NCI-H510A (cell line): ENCODE data around the gene SUN2.

Source experiments
- DNase-seq: peaks from one replicate; lab custom pipeline; 2025; lab: John Stamatoyannopoulos, UW

SUN2 gene

GRCh38 chr22:38776086-38776485 is 20.3 kb upstream of the SUN2 start:
- no peak for DNase-seq

- DNase-seq, result no peak
Observed at GRCh38 chr22:38775656-38776055, 19.9 kb upstream of the SUN2 start.

DNA sequence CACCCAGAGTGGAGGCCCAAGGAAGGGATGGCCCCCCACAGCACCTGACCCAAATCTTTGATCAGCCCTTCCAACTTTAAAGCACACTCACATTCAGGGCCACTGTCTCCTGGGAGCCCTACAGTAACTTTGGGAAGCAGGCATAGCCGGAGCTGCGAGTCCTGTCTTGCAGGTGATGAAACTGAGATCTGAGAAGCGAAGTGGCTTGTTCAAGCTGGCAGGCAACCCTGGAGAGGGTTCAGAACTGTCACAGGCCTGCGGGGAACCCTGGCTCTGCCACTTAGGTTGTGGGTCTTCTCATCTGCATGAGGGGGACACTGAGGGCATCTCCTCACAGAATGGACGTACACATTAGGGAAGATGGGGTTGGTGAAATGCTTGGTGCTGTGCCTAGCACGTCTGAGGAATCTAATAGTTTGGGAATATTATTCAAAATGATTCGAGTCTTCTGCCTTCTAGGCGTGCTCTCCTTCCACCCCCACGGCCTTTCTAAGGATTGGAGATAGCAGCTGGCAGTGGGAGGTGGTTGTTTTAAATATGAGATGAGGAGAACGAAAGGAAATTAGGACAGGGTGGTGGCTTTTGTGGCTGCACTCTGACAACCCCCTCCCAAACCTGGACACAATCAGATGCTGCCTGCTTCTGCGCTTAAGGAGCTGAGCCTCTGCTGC is 18.8 kb upstream of the SUN2 start:
- no peak for DNase-seq

DNA sequence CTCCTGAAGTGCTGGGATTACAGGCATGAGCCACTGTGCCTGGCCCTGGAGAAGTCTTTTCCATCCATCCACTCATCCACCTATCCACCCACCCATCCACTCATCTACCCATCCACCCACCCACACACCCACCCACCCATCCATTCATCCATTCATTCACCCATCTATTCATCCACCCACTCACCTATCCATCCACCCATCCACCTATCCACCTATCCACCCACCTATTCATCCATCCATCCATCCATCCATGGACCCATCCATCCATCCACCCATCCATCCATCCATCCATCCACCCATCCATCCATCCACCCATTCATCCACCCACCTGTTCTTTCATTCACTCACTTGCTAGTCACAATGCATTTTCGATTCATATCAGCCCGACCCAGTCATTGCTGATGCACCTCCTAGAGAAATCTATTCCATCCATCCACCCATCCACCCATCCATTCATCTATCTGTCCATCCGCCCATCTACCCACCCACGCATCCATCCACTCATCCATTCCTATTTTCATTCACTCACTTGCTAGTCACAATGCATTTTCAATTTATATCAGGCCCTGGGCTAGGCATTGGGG is 17.7 kb upstream of the SUN2 start:
- no peak for DNase-seq

DNA sequence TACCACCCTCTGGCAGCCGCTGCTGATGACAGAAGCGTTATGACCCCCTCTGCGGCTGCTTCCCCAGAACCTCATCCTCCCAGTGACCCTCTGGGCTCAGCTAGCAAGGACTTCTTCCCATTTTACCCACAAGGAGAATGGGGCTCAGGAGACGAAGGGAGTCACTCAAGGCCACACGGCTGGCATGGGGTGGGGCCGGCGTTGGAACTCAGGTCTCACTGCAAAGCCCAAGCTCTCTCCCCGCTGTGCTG is 16.8 kb upstream of the SUN2 start:
- DNase-seq, result no peak

DNA sequence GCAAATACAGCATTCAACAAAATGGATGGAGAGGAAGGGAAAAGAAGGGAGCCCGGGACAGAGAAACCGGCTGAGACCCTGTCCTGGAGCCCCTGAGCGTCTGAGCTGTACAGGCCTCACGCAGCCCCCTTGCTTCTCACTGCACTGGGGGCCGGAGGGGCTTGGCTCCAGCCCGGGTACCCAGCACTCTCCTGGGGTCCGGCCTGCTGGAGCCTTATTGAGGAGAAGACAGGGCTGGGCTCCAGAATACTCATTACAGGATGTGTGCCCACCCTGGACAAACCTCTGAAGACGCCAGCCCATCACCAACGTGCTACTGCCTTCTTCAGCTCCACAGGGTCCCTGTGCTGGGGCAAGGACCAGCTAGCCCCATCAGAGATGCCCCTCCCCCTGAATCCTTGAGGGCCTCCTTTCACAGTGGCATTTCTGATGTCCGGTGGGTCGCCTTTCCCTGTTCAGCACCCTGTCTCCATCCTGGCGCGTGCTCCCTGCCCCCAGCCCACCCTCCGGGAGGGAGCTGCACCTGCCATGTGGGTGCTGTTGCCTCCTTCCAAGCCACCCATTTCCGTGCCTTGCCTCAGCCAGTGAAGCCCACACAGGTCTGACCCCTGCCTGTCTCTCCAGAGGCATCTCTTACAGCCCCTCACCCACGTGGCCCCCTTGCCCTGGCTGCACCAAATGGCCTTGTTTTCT is 14.6 kb upstream of the SUN2 start:
- DNase-seq, result no peak

DNA sequence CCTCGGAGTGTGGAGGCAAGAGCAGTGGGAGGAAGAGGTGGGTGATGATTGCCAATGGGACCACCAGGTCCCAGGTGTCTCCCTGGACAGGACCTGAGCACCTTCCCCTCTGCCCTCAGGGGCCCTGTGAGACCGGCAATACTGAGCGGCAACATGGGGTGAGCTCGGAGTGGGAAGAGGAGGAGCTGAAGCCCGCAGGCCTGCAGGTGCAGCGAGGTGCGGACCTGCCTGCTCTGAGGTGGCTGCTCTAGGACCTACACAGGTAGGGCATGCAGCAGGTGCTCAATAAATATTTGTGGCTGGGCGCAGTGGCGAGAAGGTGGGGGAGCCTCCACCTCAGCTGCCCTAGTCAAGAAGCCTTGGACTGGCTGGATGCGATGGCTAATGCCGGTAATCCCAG is 12.2 kb upstream of the SUN2 start:
- no peak for DNase-seq

GRCh38 chr22:38767313-38767712 is 11.5 kb upstream of the SUN2 start:
- no peak for DNase-seq

DNA sequence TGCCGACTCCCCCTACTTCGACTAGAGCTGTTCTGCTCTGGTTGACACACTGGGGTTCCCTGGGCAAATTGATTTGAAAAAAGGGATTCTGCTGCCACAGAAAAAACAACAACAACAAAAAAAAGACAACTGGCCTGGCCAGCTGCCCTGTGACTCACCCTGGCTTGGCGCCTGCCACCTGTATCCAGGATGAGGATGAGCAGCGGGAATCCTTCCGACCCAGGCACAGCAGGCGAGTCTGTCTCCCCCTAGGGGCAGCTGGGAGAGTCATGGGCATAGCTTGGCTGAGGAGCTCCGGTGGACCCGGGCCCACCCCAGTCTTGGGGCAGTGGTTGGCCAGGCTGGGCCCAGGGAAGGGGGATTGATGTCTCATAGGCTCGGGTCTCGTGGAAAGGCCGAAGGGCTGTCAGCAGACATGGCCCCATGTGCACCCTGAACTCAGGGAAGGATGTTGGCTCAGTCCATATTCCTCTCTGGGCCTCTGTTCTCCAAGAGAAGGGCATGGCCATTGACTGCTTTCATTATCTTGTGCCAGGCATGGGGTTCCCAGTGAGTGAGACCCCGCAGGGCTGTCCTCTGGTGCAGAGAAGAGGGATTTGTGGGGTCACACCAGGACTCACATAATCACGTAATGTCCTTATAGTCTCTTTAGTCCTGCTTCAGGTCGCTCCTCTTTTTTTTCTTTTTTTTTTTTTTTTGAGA is 10.4 kb upstream of the SUN2 start:
- peak; percentile 61 for DNase-seq

- DNase-seq, result no peak
Observed at GRCh38 chr22:38762551-38762983, 6.8 kb upstream of the SUN2 start.

GRCh38 chr22:38761202-38762162 is 5.7 kb upstream of the SUN2 start:
- no peak for DNase-seq

GRCh38 chr22:38760477-38761201 is 4.8 kb upstream of the SUN2 start:
- peak; percentile 54 for DNase-seq

DNA sequence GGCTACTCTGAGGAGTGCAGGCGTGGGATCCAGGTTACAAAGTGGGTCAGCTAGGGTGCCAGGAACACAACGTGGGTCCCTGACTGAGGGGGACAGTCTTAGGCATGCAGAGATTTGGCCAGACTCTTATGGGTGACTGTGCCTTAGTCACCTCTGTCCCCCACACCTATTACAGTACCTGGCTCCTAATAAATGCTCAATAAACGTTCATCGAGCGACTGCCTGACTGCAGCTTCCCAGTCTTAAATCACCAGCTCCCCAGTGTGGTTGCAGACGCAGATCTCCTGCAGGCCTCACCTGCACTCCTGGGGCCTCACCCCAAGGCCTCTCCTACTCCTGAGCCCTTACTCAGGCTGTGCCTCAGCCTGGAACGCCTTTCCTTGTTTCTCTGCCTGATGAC is 3.2 kb upstream of the SUN2 start:
- no peak for DNase-seq

DNA sequence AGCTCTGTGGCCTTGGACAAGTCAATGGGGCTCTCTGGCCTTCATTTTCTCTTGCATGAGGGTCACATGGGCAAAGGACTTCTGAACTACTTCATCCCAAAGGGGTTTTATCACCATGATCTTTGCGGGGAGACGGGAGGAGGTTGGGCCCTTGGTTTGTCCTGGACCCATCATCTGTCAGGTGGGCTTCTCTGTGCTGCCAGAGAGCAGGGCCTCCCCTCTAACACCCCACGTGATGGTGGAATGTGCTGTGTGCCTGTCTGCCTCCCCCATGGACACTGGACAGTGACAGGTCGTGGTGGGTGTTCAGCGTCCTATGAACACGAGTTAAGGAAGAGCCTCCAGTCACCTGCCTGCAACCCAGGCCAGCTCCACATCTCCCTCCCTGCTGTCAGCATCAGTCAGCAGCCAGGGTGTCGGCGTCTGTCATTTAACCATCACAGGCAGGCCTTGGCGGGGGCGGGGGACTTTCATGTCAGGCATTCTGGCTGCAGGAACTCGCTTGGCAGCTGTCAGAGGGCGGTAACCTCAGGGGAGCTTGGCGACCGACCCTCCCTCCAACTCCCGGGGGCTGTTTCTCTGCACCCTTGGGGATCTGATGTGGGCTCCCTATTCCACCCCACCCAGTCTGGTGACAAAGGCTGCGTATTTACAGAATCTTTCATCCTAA is 2.6 kb upstream of the SUN2 start:
- no peak for DNase-seq

GRCh38 chr22:38757464-38757757 is 1.6 kb upstream of the SUN2 start:
- DNase-seq, result no peak

GRCh38 chr22:38756711-38757463 is 1.1 kb upstream of the SUN2 start:
- no peak for DNase-seq

GRCh38 chr22:38755155-38755910 is 465 bp downstream of the SUN2 start:
- no peak for DNase-seq

GRCh38 chr22:38754751-38755154 is 1.0 kb downstream of the SUN2 start:
- no peak for DNase-seq

DNA sequence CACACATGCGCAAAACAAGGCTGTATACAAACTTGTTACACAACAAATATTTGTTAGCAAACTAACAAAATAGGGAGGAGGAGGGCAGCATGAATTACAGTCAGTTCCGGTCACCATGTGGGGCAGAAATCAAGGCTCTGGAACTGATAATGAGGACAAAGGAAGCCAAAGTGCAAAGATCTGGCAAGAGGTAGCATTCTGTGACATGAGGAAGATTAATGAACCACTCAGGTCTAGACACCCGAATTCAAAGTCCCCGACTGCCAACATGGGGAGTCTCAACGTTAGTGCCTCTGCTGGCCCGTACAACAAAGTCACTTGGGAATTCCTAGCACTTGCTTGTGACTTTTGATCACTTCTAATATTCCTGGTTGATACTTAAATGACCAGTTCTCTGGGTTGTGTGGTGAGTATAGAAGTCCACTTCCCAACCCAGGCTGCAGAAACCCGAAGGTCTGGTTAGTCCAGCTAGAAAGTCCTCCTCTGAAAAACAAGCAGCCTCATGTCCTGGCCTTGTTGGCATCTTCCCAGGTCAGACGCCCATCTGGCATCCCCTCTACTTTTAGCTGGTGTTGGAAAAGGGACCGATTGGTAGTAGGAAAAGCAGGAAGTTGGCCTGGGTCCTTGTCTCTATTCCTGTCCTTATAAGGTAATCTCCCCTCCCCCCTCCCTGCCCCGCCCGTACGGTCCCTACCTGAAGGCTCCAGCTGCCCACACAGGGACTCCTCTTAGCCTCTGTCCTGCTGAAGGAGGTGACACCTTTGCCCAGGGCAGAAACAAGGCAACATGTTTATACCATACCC is 1.6 kb downstream of the SUN2 start:
- DNase-seq, result peak; percentile 54
